ENCODE results near the gene ILK.

Gene ILK

GRCh38 chr11:6607190-6607795 lies 3.7 kb downstream of the ILK start:
- peak; percentile 56 for DNase-seq

GRCh38 chr11:6608011-6608410 lies 4.4 kb downstream of the ILK start:
- DNase-seq, result no peak

GRCh38 chr11:6608726-6609501 lies 5.3 kb downstream of the ILK start:
- DNase-seq, result peak; percentile 27

DNA sequence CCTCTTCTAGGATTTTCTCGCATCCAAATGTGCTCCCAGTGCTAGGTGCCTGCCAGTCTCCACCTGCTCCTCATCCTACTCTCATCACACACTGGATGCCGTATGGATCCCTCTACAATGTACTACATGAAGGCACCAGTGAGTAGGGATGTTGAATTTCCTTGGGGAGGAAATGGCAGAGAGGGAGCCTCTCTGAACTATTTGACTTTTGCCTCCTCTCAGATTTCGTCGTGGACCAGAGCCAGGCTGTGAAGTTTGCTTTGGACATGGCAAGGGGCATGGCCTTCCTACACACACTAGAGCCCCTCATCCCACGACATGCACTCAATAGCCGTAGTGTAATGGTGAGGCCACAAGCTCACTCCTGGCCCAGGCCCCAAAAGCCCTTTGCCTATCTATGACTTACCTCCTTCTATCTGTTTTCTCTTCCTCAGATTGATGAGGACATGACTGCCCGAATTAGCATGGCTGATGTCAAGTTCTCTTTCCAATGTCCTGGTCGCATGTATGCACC lies 6.0 kb downstream of the ILK start:
- no peak for DNase-seq

GRCh38 chr11:6610591-6610990 lies 7.0 kb downstream of the ILK start:
- no peak for DNase-seq

- DNase-seq, result peak; percentile 18
These were observed 7.8 kb downstream of the ILK start for GRCh38 chr11:6611092-6611962.

- DNase-seq, result no peak
These were observed 8.3 kb downstream of the ILK start for GRCh38 chr11:6611963-6612212.

GRCh38 chr11:6612213-6613041 lies 8.9 kb downstream of the ILK start, which contains the start of gene TAF10:
Gene TAF10 (minus strand): TSS chr11:6612216. CDS start chr11:6612189, 27 bp downstream.
- peak; percentile 97 for DNase-seq

GRCh38 chr11:6613496-6613895 lies 9.9 kb downstream of the ILK start:
- no peak for DNase-seq

- no peak for DNase-seq
These were observed 10.9 kb downstream of the ILK start for GRCh38 chr11:6614446-6614845.

GRCh38 chr11:6615046-6615445 lies 11.5 kb downstream of the ILK start:
- DNase-seq, result no peak

DNA sequence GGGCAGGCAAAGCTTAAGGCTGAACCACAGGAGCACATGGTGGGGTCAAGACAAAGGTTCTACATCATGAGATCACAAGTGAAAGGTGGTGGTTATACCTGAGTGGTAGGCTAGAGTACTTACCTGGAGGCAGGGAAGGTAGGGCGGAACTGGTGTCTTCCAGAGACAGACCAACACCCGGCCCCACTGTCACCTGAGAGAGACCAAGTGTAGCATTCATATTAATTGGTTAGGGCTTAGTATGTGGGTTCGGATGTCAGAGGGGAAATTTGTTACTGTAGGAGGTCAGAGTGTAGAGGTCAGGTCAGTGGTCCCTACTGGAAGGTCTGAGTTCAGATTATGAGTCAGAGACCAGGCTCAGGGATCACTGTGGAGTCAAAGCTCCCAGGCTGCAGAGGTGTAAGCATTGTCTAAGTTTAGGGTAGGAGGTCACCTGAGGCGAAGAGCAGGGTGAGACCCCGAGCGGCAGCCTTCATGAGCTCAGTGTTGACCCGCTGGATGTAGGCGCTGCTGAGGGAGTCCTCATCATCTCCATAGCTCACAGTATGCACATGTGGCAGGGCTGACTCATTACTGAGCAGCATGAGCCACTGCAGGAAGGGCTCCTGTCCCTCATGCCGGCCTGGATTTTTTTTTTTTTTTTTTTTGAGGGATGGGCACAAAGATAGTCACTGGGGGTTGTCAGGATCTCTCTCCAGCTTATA lies 12.5 kb downstream of the ILK start:
- DNase-seq, result peak; percentile 53

DNA sequence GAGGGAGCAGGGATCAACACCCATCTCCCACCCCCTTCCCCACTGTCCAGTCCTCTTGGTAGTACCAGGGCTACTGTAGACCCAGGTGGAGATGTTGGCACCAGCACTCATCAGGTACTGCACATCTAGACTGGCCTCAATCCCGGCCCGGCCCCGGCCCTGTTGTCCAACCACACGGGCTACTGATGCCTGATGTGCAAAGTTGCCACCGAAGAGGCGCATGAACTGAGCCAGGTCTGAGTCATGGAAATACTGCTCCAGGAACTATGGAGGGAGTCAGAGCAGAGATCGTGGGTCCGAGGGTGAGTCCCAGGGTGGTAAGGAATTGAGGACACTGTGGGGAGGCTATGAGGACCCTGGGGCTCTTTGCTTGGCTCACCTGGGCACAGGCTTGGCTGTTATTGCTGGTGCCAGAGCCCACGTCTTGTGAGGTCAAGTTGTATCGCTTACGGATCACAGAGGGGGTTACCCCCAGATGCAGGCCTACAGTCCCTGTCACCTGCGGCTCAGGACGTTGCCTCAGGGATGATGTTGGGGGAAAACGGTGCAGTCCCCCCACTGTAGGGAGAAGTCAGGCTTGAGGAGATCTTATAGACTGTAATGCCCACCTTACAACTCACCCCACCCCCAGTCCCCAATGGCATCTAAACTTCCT lies 13.1 kb downstream of the ILK start:
- no peak for DNase-seq

- DNase-seq, result no peak
These were observed 13.8 kb downstream of the ILK start for GRCh38 chr11:6617315-6617781.

GRCh38 chr11:6618117-6619003 lies 14.8 kb downstream of the ILK start:
- peak; percentile 85 for DNase-seq

DNA sequence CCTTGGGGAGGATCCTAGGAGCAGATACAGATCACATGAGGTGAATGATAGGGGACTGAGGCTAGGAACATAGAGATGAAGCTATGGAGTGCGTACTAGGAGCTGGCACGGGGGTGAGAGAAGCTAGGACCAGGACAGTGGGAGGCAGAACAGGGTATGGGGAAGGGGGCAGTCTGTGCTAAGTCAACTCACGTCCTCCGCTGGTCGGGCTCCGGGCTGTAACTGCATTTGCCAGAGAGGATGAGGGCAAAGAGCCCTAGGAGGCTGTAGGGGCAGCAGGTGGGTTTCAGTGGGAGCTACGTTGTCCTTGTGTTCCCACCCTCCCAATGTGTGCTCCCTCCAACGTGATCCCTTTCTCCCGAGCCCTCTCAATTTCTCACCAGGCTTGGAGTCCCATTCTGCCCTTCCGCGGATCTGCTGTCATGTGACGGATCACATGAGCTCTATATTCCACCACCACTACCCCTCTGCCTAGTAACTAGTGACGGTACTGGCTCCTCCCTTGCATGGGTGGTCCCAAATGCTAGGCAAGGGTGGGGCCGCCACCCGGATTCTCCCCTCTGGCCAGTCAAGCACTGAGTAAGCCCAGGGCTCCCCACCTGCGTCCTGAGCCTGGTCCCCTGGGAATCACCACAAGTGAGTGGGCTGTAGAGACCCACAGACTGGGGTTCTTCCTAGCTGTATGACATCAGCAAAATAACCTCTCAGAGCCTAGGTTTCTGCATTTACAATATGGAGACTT lies 15.6 kb downstream of the ILK start, which contains the start of gene TPP1:
TPP1 (minus strand) TSS at position 419 of the 742 bp plus-strand sequence; CDS start at position 397, 22 bp downstream.
- DNase-seq, result peak; percentile 94

GRCh38 chr11:6620636-6621035 lies 17.1 kb downstream of the ILK start:
- DNase-seq, result no peak

GRCh38 chr11:6621711-6622211 lies 18.2 kb downstream of the ILK start:
- DNase-seq, result no peak

Data from fibroblast of skin of right quadriceps (primary cell).